ENCODE data around the gene CAPS.

Gene CAPS

GRCh38 chr19:5911366-5911765 is 2.7 kb upstream of the CAPS start:
- Histone ChIP-seq H4K20me1 (ENCODE audit: low read depth, low read length) (no peaks in the 10 kb centered on the region), H3K4me2 (ENCODE audit: low read depth, low read length, poor library complexity, severe bottlenecking) (no peak overlapping the region), H3K79me2 (ENCODE audit: insufficient read depth, low read length) (no peaks in the 10 kb centered on the region), H3K27ac (ENCODE audit: low read depth, low read length) (no peak overlapping the region), H3K36me3 (ENCODE audit: low read length) (no peaks in the 10 kb centered on the region), H3K9ac (ENCODE audit: low read length) (no peak overlapping the region), H3K4me3 (ENCODE audit: insufficient read depth, low read length, poor library complexity, severe bottlenecking) (no peak overlapping the region), H3K9me2 (replicated peaks; ENCODE audit: insufficient read depth, low read length) (no peaks in the 10 kb centered on the region), H3F3A (ENCODE audit: insufficient read depth) (no peaks in the 10 kb centered on the region; the same call in 1 of the 2 replicates), H2AFZ (ENCODE audit: low read depth, low read length, severe bottlenecking) (no peak overlapping the region), H3K9me3 (ENCODE audit: insufficient read depth, low read length) (no peaks in the 10 kb centered on the region), H3K27me3 (ENCODE audit: low read length) (no peaks in the 10 kb centered on the region)
- TF ChIP-seq EZH2phosphoT487 (conservative IDR thresholded peaks at IDR 0.05; ENCODE audit: low read length) (no peak), CTCF (IDR thresholded peaks at IDR 0.05; ENCODE audit: insufficient read depth, low read length, poor library complexity, severe bottlenecking) (no peak)

DNA sequence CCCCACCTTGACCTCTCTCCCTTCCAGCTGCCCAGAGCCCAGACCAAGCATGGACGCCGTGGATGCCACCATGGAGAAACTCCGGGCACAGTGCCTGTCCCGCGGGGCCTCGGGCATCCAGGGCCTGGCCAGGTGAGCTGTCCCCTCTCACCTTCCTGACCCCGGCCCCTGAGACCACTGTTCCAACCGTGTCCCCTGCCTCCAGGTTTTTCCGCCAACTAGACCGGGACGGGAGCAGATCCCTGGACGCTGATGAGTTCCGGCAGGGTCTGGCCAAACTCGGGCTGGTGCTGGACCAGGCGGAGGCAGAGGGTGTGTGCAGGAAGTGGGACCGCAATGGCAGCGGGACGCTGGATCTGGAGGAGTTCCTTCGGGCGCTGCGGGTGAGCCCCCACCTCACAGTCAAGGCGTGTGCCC is 312 bp downstream of the CAPS start:
- Histone ChIP-seq H3K9ac (ENCODE audit: low read length) (no peak overlapping the region), H2AFZ (ENCODE audit: low read depth, low read length, severe bottlenecking) (no peak overlapping the region), H3K9me2 (replicated peaks; ENCODE audit: insufficient read depth, low read length) (no peaks in the 10 kb centered on the region), H3F3A (ENCODE audit: insufficient read depth) (no peaks in the 10 kb centered on the region; the same call in 1 of the 2 replicates), H4K20me1 (ENCODE audit: low read depth, low read length) (no peaks in the 10 kb centered on the region), H3K4me3 (ENCODE audit: insufficient read depth, low read length, poor library complexity, severe bottlenecking) (no peak overlapping the region), H3K9me3 (ENCODE audit: insufficient read depth, low read length) (no peaks in the 10 kb centered on the region), H3K79me2 (ENCODE audit: insufficient read depth, low read length) (no peaks in the 10 kb centered on the region), H3K36me3 (ENCODE audit: low read length) (no peaks in the 10 kb centered on the region), H3K4me2 (ENCODE audit: low read depth, low read length, poor library complexity, severe bottlenecking) (no peak overlapping the region), H3K27ac (ENCODE audit: low read depth, low read length) (no peak overlapping the region), H3K27me3 (ENCODE audit: low read length) (no peaks in the 10 kb centered on the region)
- TF ChIP-seq EZH2phosphoT487 (conservative IDR thresholded peaks at IDR 0.05; ENCODE audit: low read length), result no peak
- no peak for TF ChIP-seq CTCF (IDR thresholded peaks at IDR 0.05; ENCODE audit: insufficient read depth, low read length, poor library complexity, severe bottlenecking)

DNA sequence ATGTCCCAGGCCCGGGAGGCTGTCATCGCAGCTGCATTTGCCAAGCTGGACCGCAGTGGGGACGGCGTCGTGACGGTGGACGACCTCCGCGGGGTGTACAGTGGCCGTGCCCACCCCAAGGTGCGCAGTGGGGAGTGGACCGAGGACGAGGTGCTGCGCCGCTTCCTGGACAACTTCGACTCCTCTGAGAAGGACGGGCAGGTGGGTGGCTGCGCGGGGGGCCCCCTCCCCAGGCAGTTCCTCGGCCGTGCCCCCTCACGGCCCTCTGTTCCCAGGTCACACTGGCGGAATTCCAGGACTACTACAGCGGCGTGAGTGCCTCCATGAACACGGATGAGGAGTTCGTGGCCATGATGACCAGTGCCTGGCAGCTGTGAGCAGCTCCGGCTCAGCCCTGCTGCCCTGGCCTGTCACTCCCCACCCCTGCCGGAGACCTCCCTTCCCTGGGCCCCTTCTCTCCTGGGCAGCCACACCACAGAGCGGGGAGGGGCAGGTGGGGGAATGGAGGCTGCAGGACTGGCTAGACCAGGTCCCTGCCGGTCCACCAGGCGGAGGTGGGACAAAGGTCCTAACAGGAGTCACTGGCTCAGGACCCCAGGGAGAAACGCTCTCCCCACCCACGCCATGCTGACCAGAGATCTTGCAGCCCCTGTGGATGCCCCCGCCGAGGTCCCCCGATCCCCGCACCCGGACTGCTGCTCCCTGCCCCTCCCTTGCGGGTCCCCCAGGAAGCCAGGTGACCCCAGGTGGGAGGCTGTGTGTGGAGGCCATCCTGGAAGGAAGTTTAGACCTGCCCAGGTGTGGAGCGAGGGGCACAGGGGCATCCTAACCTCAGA is 1.1 kb downstream of the CAPS start:
- Histone ChIP-seq H3F3A (ENCODE audit: insufficient read depth) (no peaks in the 10 kb centered on the region; the same call in 1 of the 2 replicates), H3K9me2 (replicated peaks; ENCODE audit: insufficient read depth, low read length) (no peaks in the 10 kb centered on the region), H4K20me1 (ENCODE audit: low read depth, low read length) (no peaks in the 10 kb centered on the region), H3K4me2 (ENCODE audit: low read depth, low read length, poor library complexity, severe bottlenecking) (no peak overlapping the region), H2AFZ (ENCODE audit: low read depth, low read length, severe bottlenecking) (no peak overlapping the region), H3K9me3 (ENCODE audit: insufficient read depth, low read length) (no peaks in the 10 kb centered on the region), H3K27me3 (ENCODE audit: low read length) (no peaks in the 10 kb centered on the region), H3K27ac (ENCODE audit: low read depth, low read length) (no peak overlapping the region), H3K36me3 (ENCODE audit: low read length) (no peaks in the 10 kb centered on the region), H3K9ac (ENCODE audit: low read length) (no peak overlapping the region), H3K4me3 (ENCODE audit: insufficient read depth, low read length, poor library complexity, severe bottlenecking) (no peak overlapping the region), H3K79me2 (ENCODE audit: insufficient read depth, low read length) (no peaks in the 10 kb centered on the region)
- no peak for TF ChIP-seq EZH2phosphoT487 (conservative IDR thresholded peaks at IDR 0.05; ENCODE audit: low read length)
- no peak for TF ChIP-seq CTCF (IDR thresholded peaks at IDR 0.05; ENCODE audit: insufficient read depth, low read length, poor library complexity, severe bottlenecking)

Measured in SU-DHL-6 (cell line).